DMS 273 treated with DMSO at 0.1 percent for 48 hours (cell line): ENCODE results near the gene HSP90AB1.
A peak's percentile ranks its signal among the peaks of the same experiment; 100 is the strongest.

ENCODE experiments used
- DNase-seq: peaks from one replicate; lab custom pipeline; 2025; lab: John Stamatoyannopoulos, UW

The HSP90AB1 gene

GRCh38 chr6:44255871-44256774 lies 9.2 kb downstream of the HSP90AB1 start:
- no peak for DNase-seq

GRCh38 chr6:44256775-44257024 lies 9.8 kb downstream of the HSP90AB1 start:
- no peak for DNase-seq

GRCh38 chr6:44257025-44257752 lies 10.3 kb downstream of the HSP90AB1 start, which contains the start of gene SLC35B2:
Gene SLC35B2 (minus strand): TSS chr6:44257528. CDS start chr6:44257410, 118 bp downstream.
- DNase-seq: peak; percentile 16

- no peak for DNase-seq
These were observed 10.9 kb downstream of the HSP90AB1 start for GRCh38 chr6:44257753-44258324.

GRCh38 chr6:44258325-44258863 lies 11.5 kb downstream of the HSP90AB1 start:
- DNase-seq: no peak

- DNase-seq: no peak
These were observed 12.0 kb downstream of the HSP90AB1 start for GRCh38 chr6:44258921-44259320.

GRCh38 chr6:44260011-44260410 lies 13.1 kb downstream of the HSP90AB1 start:
- no peak for DNase-seq

- no peak for DNase-seq
These were observed 13.8 kb downstream of the HSP90AB1 start for GRCh38 chr6:44260451-44261297.

- DNase-seq: peak; percentile 34
These were observed 14.7 kb downstream of the HSP90AB1 start for GRCh38 chr6:44261581-44261980.

GRCh38 chr6:44262467-44263353 lies 15.8 kb downstream of the HSP90AB1 start:
- no peak for DNase-seq

- DNase-seq: no peak
These were observed 16.6 kb downstream of the HSP90AB1 start for GRCh38 chr6:44263354-44264100.

GRCh38 chr6:44264154-44265006 lies 17.5 kb downstream of the HSP90AB1 start:
- DNase-seq: no peak

GRCh38 chr6:44265007-44265721 lies 18.3 kb downstream of the HSP90AB1 start, which contains the start of gene NFKBIE:
Gene NFKBIE (minus strand): TSS chr6:44265551. CDS start chr6:44265346, 205 bp downstream.
- peak; percentile 34 for DNase-seq

- no peak for DNase-seq
These were observed 18.9 kb downstream of the HSP90AB1 start for GRCh38 chr6:44265722-44266233.

GRCh38 chr6:44266347-44266746 lies 19.4 kb downstream of the HSP90AB1 start:
- no peak for DNase-seq

- no peak for DNase-seq
These were observed 20.4 kb downstream of the HSP90AB1 start for GRCh38 chr6:44267252-44267651.

GRCh38 chr6:44268095-44268628 lies 21.3 kb downstream of the HSP90AB1 start:
- DNase-seq: peak; percentile 11
